Measurements from ENCODE around the gene NEDD8.

The NEDD8 gene
- total RNA-seq = 27.5 to 47.1 (median 37.0) reads per million in 17 experiments

DNA sequence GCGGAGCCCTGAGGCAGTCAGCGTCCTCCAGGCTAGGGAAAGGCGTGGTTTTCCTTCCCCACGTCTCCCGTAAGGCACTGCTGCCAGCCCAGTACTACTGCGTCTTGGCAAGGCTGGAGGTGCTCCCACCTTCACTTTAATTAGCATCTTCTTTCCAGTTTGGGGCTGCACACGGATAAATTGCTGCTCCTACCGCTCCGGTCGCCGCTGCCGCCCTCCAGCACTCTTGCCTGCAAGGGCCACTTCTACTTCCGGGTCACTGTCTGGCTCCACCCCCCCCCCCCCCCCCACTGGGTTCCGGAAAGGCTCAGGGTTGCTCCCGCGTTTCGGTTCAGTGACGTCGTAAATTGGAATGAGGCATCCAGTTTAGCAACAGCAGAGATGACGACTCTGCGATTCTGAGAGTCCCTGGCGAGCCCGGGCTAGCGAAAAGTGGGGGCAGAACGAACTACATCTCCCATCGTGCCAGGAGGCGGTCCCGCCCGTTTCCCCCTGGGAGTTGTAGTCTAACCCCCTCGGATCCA, at the start of gene NEDD8:
Gene NEDD8, minus strand, starts transcription at position 247 of the 524 bp plus-strand sequence. Its CDS starts 100 bp downstream, at position 147.
- DNase-seq = peak; percentile 96 to 99 (median 97)

DNA sequence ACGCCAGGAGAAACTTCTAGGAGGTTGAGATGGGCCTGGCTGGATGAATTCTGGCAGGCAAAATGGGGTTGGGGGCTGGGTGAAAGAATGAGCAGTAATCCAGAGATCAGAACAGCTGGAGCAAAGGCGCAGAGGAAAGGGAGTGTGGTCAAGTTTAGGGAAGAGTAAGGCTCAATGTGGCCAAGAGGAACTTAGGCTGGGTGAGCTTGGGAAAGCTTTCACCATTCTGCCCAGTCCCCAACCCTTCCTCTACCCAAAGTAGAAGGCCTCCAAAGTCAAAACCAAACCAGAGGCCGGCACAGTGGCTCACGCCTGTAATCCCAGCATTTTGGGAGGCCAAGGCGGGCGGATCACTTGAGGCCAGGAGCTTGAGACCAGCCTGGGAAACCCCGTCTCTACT, 49.5 kb upstream of the NEDD8 start:
- peak; percentile 35 to 75 (median 66) for DNase-seq

DNA sequence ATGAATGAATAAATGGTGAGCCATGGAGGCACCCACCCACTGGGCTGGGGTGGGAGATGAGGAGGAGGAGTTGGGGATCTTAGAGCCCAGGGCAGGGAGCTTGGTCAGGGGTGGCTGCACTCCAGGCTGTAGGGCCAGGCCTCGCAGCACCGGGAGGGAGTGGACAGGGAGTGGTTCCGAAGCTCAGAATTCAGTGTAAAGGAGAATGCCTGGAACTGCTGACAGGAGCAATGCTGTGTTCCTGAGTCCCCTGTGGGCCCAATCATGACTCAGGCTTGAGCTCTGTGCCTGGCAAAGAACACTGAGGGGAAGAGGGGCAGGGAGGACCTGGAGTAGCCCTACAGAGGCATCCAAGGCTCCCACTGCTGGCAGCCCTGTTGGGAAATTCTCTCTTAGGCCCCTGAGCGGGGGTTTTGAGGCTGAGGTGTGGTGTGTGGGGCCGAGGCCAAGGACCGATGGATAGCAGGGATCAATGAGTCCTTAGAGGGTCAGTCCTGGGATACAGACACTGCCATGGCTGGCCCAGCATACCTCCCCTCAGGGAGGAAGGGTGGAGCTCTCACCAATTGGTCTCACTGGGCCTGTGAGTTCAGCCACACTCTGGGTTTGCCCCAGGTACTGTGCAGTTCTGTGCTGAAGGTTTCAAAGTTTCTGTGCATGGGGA, 48.8 kb upstream of the NEDD8 start:
- peak in 3 of 4 experiments; percentile 21 to 23 (median 21) for DNase-seq

DNA sequence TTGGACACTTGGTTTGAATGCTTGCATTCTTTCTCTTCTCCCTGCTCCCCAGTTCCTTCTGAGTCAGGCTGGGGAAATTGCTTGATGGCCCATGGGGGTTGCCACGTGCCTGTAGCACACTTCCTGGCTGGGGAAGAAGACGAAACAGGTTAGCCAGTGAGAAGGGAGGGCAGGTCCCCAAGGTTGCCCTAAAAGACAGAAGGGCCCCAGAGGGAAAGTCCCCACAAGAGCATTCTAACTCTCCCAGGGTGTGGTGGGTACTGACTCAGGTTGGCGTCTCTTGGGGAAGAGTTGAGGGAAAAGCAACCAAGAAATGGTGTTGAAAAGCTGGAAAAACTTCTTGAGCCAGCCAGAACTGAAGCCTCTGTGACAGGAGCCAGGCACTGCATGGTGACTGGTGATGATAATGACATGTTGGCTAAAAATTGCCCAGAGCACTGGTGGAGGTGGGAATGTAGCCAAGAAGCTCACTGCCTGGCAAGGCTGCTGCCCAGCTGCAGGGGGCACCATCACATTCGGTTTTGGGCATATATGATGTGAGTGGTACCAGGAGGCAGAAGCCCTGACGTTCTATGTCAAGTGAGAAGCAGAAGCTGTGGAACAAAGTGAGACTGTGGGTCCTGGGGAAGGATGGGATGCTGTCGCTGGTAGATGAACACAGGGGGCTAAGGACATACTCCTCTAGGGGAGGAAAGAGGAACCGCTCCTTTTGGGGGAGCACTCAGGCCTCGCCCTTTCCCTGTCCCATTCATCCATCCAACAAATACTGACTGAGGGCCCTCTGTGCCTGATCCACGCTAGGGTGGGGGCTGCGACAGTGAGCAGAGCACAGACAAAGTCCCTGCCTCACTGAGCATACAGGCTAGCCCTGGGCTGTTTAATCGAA, 47.4 kb upstream of the NEDD8 start:
- peak; percentile 48 to 70 (median 64) for DNase-seq

DNA sequence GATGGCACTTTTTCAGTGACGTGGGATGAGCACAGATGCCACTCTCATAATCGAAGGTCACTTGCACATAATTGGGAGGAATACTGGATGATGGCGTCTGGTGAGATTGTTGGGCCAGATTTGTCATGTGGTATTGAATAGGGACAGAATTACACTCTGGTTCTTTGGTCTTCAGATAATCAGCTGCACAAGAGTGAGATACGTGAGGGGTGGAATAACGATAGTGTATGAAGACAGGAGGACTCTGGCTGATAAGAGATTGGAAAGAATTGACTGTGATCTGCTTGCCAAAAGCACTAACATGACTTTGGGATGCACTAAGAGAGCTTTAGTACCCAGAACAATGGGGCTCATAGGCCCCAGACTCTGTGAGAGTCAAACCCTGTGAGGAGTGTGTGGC, 46.3 kb upstream of the NEDD8 start:
- no peak for DNase-seq

DNA sequence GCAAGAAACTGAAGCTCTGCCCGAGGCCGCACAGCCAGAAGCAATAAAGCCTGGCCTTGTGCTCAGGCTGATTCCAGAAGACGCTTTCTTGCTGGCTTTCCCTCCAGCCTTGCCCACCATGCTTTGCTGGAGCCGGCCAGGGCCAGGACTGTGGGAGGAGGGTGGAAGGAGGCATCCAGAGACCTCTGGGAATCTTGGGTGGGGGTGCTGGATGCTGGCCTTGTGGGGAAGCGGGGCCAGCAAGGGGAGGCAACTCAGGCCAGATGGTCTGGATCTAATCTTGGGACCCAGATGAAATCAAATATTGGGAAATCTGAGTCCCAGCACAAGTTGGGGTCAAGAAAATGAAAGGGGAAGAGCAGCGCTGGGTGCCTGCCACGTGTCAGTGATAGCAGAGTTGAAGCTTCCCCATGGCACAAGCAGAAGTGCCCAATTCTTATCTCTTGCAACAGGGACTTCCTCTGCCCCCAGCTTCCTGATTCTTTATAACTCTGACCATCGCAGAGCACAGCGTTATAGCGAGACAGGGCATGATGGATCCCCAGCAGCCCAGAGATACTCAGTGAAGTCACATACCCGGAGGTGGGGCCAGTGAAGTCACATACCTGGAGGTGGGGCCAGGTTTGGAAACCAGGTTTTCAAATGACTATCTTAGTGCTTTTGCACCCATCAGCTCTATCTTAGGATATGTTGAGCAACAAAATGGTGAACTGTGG, 45.6 kb upstream of the NEDD8 start:
- peak; percentile 79 to 94 (median 90) for DNase-seq

DNA sequence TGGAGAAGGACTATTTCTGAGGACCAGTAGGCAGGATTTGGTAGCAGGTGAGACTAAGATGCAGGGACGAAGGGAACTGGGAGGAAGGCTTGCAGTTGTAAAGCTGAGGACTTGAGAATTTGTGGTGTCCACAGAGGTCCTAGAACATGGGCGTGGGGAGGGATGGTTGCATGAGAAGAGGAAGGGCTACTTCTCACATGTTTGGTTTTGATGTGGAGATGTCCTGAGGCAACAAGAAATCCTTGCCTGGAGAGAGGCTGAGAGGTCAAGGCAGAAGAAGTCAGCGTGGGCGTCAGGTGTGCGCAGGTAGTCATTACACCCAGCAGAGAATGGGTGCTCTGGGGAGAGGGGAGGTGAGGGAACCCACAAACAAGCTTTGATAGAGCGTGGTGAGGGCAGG, 44.9 kb upstream of the NEDD8 start:
- peak; percentile 34 to 74 (median 68) for DNase-seq

DNA sequence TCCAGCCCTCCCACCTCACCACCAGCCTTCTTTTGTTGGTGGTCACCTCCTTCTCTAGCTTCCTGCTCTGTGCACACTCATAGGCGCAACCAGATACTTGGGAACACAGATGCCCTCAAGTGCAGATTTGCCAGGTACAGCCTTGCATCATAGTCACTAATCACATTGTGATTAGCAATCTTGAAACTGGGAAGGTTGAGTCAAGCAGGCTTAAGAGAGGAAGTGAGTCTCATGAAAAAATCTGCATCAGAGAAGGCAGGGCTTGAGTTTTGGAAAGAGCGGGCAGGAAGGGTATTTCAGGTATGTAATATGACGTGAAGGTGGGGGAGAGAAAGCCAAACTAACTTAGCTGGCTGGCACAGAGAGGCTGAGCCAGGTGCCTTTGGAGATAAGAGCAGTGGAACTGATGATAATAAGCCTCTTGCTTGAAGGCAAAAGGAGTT, 42.0 kb upstream of the NEDD8 start:
- DNase-seq = peak; percentile 59 to 86 (median 76)

DNA sequence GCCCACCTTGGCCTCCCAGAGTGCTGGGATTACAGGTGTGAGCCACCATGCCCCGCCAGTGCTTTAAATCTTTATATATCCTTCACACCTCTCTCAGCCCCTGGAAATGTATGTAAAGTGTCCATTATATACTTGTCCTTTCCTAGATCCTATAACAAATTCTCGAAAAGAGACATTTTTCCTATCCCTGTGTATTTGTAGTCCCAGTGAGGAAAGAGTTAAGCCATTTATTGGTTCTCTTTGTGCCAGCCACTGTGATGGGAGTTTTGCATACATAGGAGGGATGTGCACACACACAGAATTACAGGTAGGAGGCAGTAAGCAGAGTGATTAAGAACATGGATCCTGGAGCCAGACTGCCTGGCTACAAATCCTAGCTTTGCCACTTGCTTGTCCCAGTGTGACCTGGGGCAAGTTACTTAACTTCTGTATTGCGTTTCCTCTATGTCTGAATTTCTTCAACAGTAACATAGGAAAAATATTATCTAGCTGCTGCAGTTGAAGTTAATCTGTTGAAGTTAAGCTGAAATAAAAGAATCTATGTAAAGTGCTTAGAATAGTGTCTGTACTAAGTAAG, 41.3 kb upstream of the NEDD8 start:
- peak; percentile 43 to 68 (median 65) for DNase-seq

DNA sequence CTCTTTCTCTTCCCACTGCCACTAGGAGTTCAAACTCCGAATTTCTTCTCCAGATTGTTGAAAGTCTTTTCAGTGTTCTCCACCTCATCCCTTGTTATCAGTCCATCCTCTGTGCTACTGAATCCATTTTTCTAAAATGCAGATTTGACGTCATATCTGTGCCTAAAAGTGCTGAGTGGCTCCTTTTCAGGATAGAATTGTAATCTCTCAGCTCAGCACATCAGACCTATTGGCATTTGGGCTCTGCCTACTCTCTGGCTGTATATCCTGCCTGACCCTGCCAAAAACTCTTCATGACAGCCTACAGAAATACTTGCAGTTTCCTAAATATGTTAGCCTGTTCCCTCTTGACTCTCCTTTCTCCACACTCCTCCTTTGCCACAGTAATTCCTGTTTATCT, 40.3 kb upstream of the NEDD8 start:
- DNase-seq = peak in 2 of 4 experiments; percentile 31 to 41

DNA sequence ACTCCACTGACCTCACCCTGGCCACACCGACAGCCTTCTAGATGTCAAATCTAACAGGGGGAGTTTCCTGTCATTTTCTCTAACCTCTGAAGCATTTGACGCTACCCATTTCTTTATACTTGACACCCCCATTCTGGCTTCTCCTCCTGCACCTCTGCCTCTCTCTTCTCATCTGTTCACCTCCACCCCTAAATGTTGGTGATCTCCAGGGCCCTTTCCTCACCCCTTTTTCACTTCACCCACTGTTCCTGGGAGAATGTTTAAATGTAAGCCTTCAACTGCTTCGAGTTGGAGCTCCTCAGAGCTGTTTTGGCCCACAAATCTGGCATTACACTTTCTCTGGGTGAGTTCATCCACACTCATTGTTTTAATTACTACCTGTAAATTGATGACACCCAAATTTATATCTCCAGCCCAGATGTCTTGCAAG, 39.7 kb upstream of the NEDD8 start:
- no peak for DNase-seq

DNA sequence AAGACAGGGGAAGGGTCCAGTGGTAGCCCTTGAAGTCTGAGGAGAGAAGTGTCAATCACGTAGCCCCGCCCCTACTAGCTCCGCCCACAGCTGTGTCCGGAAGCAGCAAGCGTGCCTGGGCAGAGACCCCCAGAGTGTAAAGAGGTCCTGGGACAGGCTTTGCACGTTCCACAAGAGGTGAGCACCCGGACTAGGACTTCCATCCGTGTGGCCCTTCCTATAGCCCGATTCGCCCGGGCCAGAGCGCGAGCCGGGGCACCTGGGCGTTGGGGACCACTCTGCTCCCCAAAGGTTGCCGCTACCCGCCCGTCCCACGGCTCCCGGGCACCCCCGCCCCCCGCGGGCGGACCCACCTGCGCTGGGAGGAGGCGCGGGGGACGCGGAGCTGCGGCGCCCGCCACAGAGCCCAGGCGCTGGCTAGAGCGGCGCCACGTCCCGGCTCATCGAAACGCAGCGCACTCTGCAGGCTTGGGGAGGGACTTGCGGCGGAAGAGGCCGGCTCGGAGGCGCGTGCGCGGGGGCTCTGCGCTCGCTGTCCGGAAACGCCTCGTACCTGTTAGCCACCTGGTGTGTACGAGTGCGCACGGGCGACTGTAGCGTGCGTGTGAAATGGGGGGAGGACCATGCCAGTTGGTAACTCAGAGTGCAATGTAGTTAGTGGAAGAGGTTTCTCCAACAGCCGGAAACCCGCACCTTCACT, 39.1 kb upstream of the NEDD8 start, which contains the start of gene RABGGTA:
Gene RABGGTA, minus strand, starts transcription at position 464 of the 700 bp plus-strand sequence. CDS start 482 bp downstream, outside the sequence.
- DNase-seq = peak; percentile 89 to 96 (median 92)

DNA sequence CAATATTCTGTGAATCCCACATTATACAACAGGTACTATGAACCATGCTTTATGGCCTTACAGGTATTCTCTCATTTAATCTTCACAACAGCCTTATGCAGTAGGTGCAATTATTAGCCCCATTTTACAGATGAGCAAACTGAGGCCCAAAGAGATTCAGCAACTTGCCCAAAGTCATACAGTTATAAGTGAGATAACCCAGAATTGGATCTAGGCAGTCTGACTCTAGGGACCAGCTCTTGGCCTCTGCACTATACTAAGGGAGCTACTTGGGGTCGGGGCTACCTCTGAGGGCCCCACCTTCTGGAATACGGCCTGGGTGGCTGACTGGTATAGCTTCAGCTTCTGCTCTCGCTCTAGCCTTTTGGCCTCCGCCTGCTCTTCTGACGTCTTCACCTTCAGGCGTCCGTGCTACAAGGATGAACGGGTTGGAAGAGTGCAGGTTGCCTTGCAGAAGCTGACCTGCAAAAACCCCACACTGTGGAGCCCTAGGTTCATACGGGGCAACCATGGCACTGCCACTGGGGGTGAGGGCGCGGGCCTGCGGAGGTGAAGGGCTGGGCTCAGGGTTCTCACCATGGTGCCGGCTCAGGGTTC, 38.5 kb upstream of the NEDD8 start:
- DNase-seq = no peak

DNA sequence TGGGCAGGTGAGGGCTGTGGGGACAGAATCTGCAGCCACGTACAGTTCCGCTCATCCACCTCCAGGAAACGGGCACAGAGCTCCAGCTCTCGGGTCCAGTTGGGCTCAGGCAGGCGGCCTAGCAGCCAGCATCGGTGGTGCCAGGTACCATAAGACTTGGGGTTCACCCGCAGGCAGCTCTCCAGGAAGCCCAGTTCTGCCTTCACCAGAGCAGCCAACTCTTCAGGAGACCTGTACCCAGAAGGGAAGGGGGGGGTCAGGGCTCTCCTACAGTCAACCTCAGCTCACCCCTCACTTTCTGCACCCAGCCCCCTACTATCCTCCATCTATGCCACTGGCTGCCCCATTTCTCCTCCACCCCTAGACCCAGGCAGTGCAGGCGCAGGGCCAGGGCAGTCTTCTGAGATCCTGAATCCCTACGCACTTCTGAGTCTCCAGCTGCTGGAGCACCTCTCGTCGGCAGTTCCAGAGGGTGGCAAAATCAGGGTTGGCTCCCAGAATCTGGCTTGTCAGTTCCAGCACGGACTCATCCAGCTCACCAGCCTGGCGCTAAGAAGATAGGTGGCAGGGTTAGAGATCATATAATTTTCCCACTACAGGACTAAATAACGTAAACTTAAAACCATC, 37.9 kb upstream of the NEDD8 start:
- no peak for DNase-seq

DNA sequence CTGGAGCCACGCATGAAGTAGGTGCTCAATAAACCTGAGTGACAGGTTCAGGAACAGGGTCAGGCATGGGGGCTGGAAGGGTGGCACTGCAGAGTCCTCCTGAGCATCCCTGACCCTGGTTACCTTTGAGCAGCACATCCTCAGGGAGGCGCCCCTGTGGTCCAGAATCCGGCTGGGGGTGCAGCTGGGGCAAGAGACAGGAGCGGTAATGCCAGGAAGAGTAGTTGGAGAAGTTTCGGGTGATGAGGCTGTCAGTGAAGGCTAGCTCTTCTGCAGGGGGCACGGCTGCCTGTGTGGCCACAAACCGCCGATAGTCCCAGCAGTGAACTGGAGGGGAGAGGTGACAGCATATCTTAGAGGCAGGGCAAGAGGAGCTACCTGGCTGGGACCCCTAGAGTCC, 37.2 kb upstream of the NEDD8 start:
- no peak for DNase-seq

DNA sequence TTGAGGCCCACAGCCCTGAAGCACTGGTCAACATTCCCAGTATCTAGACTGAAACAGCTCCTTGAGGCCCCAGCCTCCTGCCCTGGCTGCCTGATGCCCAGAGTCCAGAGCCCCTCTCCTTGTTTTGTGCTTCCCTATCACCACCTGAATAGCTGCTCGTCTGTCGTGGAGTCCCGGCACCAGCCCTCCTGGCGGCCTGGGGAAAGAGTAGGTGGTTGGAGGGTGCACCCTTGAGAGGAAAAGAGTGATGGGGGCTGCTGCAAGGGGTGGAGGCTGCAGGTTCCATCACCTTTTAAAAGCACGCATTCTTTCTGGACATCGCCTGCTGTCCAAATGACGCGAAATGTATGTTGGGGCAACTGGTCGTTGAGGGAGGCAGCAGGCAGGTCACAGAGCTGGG, 36.1 kb upstream of the NEDD8 start:
- no peak for DNase-seq

DNA sequence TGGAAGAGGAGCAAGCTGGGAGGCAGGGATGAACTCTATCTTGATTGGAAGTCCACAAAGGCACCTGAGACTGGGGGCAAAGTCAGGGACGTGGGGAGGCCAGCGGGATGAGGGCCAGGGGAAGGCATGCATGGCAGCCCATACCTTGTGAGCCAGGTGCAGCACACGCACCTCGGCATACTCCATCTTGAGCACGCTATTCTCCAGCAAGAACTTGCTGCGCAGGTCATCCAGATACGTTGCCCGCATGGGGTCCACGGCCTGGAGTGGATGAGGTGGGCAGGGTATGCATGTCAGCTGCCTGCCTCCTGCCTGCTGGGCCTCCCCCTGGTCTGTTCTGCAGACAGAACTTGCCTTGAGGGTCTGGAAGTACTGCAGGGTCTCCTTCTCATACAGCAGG, 35.3 kb upstream of the NEDD8 start:
- no peak for DNase-seq

DNA sequence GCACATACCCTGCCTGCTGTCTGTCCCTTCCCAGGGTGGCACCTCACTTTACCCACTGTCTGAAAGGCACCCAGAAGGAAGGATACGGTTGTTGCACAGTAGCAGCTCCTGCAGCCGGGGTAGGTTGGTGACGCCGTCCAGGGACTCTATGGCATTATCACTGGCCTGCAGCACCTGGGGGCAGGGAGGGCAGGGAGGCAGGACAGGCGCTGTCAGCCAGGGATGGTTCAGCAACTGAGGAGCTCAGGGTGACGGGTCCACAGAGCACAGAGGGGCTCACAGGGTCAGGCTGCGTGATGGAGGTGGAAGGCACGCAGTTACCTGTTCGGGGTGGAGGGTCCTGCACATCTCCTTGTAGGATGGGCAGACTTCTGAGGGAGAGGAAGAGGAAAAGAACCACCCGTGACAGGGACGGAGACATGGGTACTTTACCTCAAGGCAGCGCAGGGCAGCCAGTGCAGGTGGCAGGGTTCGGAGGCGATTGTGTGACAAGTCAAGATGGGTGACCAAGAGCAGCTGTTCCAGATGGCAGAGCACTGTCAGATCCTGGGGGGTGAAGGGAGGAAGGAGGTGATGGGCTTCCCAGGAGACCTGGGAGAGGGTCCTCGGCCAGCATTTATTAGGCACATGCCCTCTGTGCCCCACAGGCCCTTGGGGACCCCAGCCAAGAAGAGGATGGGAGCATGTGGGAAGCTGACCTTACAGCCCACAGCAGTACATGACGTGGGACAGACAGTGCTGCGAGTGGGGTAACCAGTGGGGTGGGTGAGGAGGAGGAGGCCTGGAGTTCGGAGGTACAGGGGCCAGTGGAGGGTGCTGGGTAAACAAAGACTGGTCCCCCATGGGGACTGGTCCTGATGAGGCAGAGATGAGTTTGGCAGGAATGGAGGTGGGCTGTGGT, 34.4 kb upstream of the NEDD8 start:
- DNase-seq = no peak

DNA sequence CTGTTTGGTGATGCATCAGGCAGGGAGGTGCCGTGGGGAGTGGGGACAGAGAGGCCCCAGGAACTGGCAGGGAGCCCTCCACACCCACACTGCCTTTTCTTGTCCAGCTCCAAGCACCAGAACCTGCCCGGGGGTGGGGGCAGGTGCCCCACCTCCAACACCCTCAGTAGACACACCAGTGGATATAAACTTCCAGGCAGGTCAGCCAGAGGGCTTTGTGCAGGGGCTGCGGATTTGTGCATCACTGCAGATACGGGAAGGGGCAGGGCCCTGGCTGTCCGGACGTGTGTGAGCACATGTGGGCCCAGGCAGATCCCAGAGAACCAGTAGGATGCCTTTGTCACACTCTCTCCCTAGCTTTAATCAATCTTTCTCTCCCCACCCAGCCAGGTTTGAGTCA, 32.1 kb upstream of the NEDD8 start:
- no peak for DNase-seq

DNA sequence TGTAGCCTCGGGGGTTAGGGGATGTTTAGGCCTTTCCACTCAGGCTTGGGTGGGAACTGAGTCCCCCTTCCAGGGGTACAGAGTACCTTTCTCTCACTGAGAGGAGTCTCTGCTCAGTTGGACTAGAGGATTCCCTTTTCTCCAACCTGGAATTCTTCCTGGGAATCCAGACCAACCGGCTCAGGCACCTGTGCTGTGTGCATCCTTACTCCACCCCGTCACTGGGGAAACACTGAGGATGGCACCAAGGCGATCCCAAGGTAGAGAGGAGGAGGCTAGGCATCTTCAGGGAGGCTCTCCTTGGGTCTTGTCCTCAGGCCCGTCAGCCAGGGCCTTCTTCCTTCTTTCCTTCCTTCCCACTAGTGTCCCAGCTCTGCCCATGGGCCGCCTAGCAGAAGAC, 31.7 kb upstream of the NEDD8 start:
- DNase-seq = no peak

Measured in suppressor macrophage (primary cell).